Tibial nerve (tissue), 4 donors: ENCODE results near the gene DUT. TPM values are rescaled to one million over a fixed set of nuclear protein-coding genes. Genes with fewer than 3 reads are reported as not detected.

ENCODE experiments used
- DNase-seq, 2 donors: peaks; one replicate each; pipeline ENCODE4 v3.0.0-alpha.2; 2019; ENCODE audit warnings: low spot score in 2 of 2
- H3K27ac ChIP-seq, 4 donors: fragments of 200-600 bp; sonication (generic) in 3 of 4; one replicate each; pipeline ENCODE4 v1.5.1; 2017 to 2019; ENCODE audit warnings: mild to moderate bottlenecking in 1 of 4
- H3K27me3 ChIP-seq, 2 donors: fragments of 200-600 bp; sonication (generic) in 1 of 2; one replicate each; pipeline versions ENCODE4 v1.5.1 to v1.6.0; 2017 to 2019
- H3K36me3 ChIP-seq, 3 donors: fragments of 200-600 bp; sonication (generic); one replicate each; pipeline ENCODE4 v1.5.1; 2018 to 2019
- H3K4me1 ChIP-seq, 4 donors: fragments of 200-600 bp; sonication (generic) in 3 of 4; one replicate each; pipeline ENCODE4 v1.5.1; 2017 to 2019
- H3K4me3 ChIP-seq, 4 donors: fragments of 200-600 bp; sonication (generic) in 3 of 4; one replicate each; pipeline ENCODE4 v1.5.1; 2017 to 2019; ENCODE audit warnings: mild to moderate bottlenecking in 1 of 4, moderate library complexity in 1 of 4
- H3K9me3 ChIP-seq, 4 donors: fragments of 200-600 bp; sonication (generic) in 3 of 4; one replicate each; pipeline ENCODE4 v1.5.1; 2017 to 2019
- EP300 ChIP-seq, 2 donors: sonication (generic); formaldehyde crosslinking; IDR thresholded peaks; one replicate each; pipeline ENCODE4 v1.6.1; 2017; ENCODE audit warnings: antibody characterized with exemption in 2 of 2, mild to moderate bottlenecking in 1 of 2
- POLR2A ChIP-seq, 2 donors: fragments of 450-650 bp; IDR thresholded peaks; one replicate each; pipeline ENCODE4 v1.6.1; 2017; ENCODE audit warnings: antibody characterized with exemption in 2 of 2, mild to moderate bottlenecking in 2 of 2, moderate library complexity in 2 of 2
- WGBS, 2 donors: methylation state at CpG; one replicate each; pipeline ENCODE4 v1.1.5; 2018; 5-methylcytosine and 5-hydroxymethylcytosine counted together
- total RNA-seq, 4 donors: library from RNA; depleted of rRNA; stranded (reverse); fragments of >200 nt; gene quantifications; one replicate each; pipeline ENCODE4 v1.1.0, GENCODE V29; 2016
- TF ChIP-seq, protein P1 (sequence below), 5 experiments: fragments of 200-600 bp in 3 of 5; fragments of 450-650 bp in 2 of 5; sonication (generic) in 3 of 5; IDR thresholded peaks; one replicate each; pipeline ENCODE4 v1.5.1; 2016 to 2019; ENCODE audit warnings: antibody characterized with exemption in 5 of 5, mild to moderate bottlenecking in 3 of 5, moderate library complexity in 2 of 5

DUT gene
- total RNA-seq, 4 donors from 2014 or later = 82.8 to 160 (median 123) TPM

DNA sequence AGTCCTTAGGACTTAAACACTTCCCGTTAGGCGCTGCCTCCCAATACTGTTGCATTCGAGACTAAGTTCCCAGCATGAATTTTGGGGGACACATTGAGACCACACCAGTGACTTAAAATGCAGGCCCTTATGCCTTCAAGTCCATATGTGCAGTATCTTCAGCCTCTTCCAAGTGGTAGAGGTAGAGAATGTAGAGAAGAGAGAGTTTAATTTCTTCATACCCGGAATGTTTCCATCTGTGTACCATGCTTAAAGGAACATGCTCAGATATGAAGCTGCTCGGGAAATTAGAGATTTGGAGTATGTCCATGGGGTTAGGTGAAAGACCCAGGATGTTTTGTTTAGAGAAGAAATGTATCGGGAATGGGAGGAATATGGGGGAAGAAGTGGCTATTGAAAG, 12.6 kb downstream of the DUT start:
- H3K4me1 ChIP-seq = no peaks in the 10 kb centered on the region
- DNase-seq = no peak
- no peak overlapping the region for H3K27ac ChIP-seq
- TF ChIP-seq, protein P1, sequence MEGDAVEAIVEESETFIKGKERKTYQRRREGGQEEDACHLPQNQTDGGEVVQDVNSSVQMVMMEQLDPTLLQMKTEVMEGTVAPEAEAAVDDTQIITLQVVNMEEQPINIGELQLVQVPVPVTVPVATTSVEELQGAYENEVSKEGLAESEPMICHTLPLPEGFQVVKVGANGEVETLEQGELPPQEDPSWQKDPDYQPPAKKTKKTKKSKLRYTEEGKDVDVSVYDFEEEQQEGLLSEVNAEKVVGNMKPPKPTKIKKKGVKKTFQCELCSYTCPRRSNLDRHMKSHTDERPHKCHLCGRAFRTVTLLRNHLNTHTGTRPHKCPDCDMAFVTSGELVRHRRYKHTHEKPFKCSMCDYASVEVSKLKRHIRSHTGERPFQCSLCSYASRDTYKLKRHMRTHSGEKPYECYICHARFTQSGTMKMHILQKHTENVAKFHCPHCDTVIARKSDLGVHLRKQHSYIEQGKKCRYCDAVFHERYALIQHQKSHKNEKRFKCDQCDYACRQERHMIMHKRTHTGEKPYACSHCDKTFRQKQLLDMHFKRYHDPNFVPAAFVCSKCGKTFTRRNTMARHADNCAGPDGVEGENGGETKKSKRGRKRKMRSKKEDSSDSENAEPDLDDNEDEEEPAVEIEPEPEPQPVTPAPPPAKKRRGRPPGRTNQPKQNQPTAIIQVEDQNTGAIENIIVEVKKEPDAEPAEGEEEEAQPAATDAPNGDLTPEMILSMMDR (IDR thresholded peaks at IDR 0.05) = no peak
- TF ChIP-seq EP300 (IDR thresholded peaks at IDR 0.05) (no peak), POLR2A (IDR thresholded peaks at IDR 0.05) (no peak)
- H3K36me3 ChIP-seq = peaks cover 0 to 62% (median 0%) of the 10 kb centered on the region in 3 donors
- H3K9me3 ChIP-seq = no peaks in the 10 kb centered on the region
- WGBS, 2 donors = 88 to 90% methylated on average over 6 of the region's 6 CpGs
- H3K4me3 ChIP-seq = no peak overlapping the region
- H3K27me3 ChIP-seq = no peaks in the 10 kb centered on the region

DNA sequence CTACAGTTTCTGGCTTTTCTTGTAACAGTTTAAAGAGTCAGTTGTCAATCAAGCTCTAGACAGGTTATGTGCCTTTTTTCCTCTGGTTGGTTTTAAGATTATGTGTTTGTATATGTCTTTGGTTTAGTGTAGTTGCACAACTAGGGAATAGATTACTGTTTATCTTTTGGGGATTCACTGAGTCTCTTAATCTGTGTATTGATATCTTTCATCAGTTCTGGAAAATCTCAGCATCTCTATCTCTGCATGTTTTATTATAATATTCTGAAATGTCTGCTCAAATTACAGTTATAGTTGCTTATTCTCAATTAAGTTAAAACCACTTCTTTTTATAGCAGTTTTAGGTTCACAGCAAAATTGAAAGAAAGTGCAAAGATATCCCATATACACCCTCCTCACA, 14.3 kb downstream of the DUT start:
- DNase-seq = no peak
- Histone ChIP-seq H3K27me3 (no peaks in the 10 kb centered on the region), H3K27ac (no peak overlapping the region), H3K4me1 (no peaks in the 10 kb centered on the region), H3K9me3 (no peaks in the 10 kb centered on the region), H3K36me3 (peaks cover 0 to 45% (median 0%) of the 10 kb centered on the region in 3 donors), H3K4me3 (no peak overlapping the region)
- TF ChIP-seq EP300 (IDR thresholded peaks at IDR 0.05) (no peak), POLR2A (IDR thresholded peaks at IDR 0.05) (no peak)
- TF ChIP-seq, protein P1 (IDR thresholded peaks at IDR 0.05) = no peak

DNA sequence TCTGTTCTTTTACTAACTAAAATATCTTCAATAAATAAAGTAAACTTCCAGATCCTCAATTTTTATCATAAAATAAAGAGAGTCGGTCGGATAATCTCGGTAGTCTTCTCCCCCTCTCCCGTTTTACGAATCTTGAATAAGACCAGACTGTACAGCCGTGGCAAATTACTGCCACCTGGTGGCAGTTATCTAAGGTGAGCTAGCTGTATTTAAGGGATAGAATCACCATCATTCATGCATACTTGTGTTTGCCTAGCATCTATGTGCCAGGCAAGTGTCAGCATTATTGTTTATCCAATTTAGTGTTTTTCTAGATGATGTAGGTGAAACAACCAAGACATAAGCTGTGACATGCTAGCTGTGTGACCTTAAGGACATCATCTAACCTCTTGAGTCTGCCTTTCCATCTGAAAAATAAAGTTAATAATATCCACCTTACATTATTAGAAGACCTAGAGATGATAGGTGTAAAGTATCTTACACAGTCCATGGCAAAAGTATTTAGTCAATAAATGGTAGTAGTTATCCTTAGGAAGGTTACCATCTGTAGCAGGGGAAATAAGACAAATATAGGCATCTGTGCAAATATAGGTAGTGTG, 21.3 kb downstream of the DUT start:
- Histone ChIP-seq H3K9me3 (no peaks in the 10 kb centered on the region), H3K27ac (peak overlapping the region in 1 of 4 donors; percentile 7), H3K4me3 (peak overlapping the region in 1 of 4 donors; percentile 16), H3K36me3 (no peaks in the 10 kb centered on the region), H3K4me1 (peaks cover 0 to 32% (median 5%) of the 10 kb centered on the region in 4 donors), H3K27me3 (no peaks in the 10 kb centered on the region)
- DNase-seq = peak in 1 of 2 donors; percentile 66
- 8 to 9% methylated on average over 6 of the region's 6 CpGs for WGBS, 2 donors
- no peak for TF ChIP-seq POLR2A (IDR thresholded peaks at IDR 0.05)
- TF ChIP-seq EP300 (IDR thresholded peaks at IDR 0.05) = no peak
- TF ChIP-seq, protein P1 (IDR thresholded peaks at IDR 0.05) = peak; percentile 67 to 79 (median 72)

DNA sequence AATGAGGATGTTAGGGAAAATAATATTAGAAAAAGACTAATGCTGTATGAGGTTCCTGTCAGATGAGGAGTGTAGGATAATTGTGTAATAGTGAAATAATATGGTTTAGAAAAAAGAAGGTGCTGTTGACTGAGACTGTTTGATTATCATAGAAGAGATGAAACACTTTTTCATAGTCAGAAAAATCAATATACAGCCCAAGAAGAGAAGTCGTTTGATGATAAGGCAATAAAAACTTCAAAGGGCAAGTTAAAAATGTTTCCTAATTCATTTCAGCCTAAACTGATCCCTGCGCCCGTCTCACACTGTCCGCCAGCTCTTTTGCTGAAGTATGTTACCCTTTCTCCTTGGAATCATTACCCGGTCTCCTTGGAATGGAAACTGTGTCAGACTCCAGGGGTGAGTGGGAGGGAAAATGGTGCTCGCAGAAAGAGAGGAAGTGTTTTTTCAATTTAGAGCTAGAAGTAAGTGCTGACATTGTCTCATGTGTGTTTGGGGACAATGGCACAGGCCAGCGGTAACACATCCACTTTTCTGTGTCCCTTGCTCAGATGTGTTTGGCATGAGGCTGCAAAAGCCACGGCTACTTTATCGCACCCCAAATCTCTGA, 23.6 kb downstream of the DUT start:
- 45 to 48% methylated on average over 9 of the region's 9 CpGs for WGBS, 2 donors
- Histone ChIP-seq H3K4me3 (no peak overlapping the region), H3K27me3 (no peaks in the 10 kb centered on the region), H3K27ac (peak overlapping the region in 2 of 4 donors; percentile 51 to 63), H3K4me1 (peaks cover 0 to 54% (median 12%) of the 10 kb centered on the region in 4 donors), H3K9me3 (no peaks in the 10 kb centered on the region), H3K36me3 (no peaks in the 10 kb centered on the region)
- TF ChIP-seq POLR2A (IDR thresholded peaks at IDR 0.05) = no peak
- TF ChIP-seq, protein P1 (IDR thresholded peaks at IDR 0.05) = no peak
- TF ChIP-seq EP300 (IDR thresholded peaks at IDR 0.05) = no peak
- DNase-seq = no peak

DNA sequence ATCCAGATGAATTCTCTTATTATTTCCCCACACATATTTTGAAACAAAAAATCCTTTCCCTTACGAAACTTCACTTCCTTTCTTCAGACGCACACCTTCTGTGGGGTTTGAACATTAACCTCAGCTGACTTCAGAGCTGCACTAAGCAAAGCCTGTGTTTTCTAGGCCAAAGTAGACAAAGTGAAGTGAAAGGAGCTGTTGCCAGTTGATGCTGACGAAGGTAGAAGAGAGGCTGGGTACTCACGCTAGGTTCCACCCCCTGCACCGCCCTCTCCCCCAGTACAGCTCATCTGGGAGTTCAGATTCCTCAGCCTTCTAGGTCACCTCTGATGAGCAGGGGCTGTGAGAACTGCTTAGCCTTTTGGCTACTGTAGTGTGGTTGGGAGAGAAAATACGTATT, 24.1 kb downstream of the DUT start:
- Histone ChIP-seq H3K27me3 (no peaks in the 10 kb centered on the region), H3K4me1 (peaks cover 0 to 55% (median 12%) of the 10 kb centered on the region in 4 donors), H3K27ac (peak overlapping the region in 1 of 4 donors; percentile 63), H3K4me3 (no peak overlapping the region), H3K9me3 (no peaks in the 10 kb centered on the region), H3K36me3 (no peaks in the 10 kb centered on the region)
- 46 to 51% methylated on average over 6 of the region's 6 CpGs for whole genome bisulfite sequencing, 2 donors
- no peak for DNase-seq
- TF ChIP-seq, protein P1 (IDR thresholded peaks at IDR 0.05) = no peak
- TF ChIP-seq POLR2A (IDR thresholded peaks at IDR 0.05) = no peak
- TF ChIP-seq EP300 (IDR thresholded peaks at IDR 0.05) = peak in 1 of 2 donors; percentile 66
